Stomach (tissue), 9 donors: ENCODE results near the gene CCDC172. TPM values are rescaled to one million over a fixed set of nuclear protein-coding genes. Genes with fewer than 3 reads are reported as not detected.

Experiments
- DNase-seq, 2 donors: peaks; one replicate each; pipeline versions ENCODE4 v3.0.0 to v3.0.0-alpha.2; 2013 to 2019
- H3K27ac ChIP-seq, 5 donors: fragments of 200-600 bp in 4 of 5; sonication (generic) in 4 of 5; one replicate each; pipeline ENCODE4 v1.5.1; 2013 to 2019; ENCODE audit warnings: mild to moderate bottlenecking in 1 of 5, moderate library complexity in 1 of 5
- H3K27me3 ChIP-seq, 3 donors: fragments of 200-600 bp; sonication (generic); one replicate each; pipeline ENCODE4 v1.5.1; 2017 to 2019; ENCODE audit warnings: mixed run types in 1 of 3
- H3K36me3 ChIP-seq, 4 donors: fragments of 200-600 bp; sonication (generic); 1 replicate in 3 of 4; 2 replicates in 1 of 4; pipeline ENCODE4 v1.5.1; 2016 to 2019
- H3K4me1 ChIP-seq, 4 donors: fragments of 200-600 bp; sonication (generic); one replicate each; pipeline ENCODE4 v1.5.1; 2016 to 2019
- H3K4me3 ChIP-seq, 4 donors: fragments of 200-600 bp; sonication (generic) in 3 of 4; one replicate each; pipeline ENCODE4 v1.5.1; 2016 to 2019; ENCODE audit warnings: mild to moderate bottlenecking in 1 of 4
- H3K9me3 ChIP-seq, 4 donors: fragments of 200-600 bp; sonication (generic); one replicate each; pipeline ENCODE4 v1.5.1; 2016 to 2019
- CTCF ChIP-seq, 7 experiments: fragments of 450-650 bp in 4 of 7; fragments of 200-600 bp in 3 of 7; sonication (generic) in 3 of 7; IDR thresholded peaks; one replicate each; pipeline ENCODE4 v1.5.1; 2016 to 2019; ENCODE audit warnings: antibody characterized with exemption in 7 of 7, control low read depth in 2 of 7, mild to moderate bottlenecking in 1 of 7
- EP300 ChIP-seq: sonication (generic); formaldehyde crosslinking; IDR thresholded peaks from one replicate; pipeline ENCODE4 v1.6.1; 2017; ENCODE audit warnings: antibody characterized with exemption
- POLR2A ChIP-seq, 4 donors: fragments of 450-650 bp; IDR thresholded peaks; one replicate each; pipeline ENCODE4 v1.6.1; 2016; ENCODE audit warnings: antibody characterized with exemption in 4 of 4, control low read depth in 2 of 4, mild to moderate bottlenecking in 1 of 4, moderate library complexity in 1 of 4
- POLR2AphosphoS5 ChIP-seq, 3 donors: sonication (generic); formaldehyde crosslinking; IDR thresholded peaks; one replicate each; pipeline ENCODE4 v1.6.1; 2016; ENCODE audit warnings: antibody characterized with exemption in 3 of 3
- WGBS, 5 donors: extraction: QIAGEN DNeasy Blood & Tissue Kit in 3 of 5; methylation state at CpG; one replicate each; pipeline versions ENCODE4 v1.1.5 to v1.1.7; 2013 to 2018; 5-methylcytosine and 5-hydroxymethylcytosine counted together
- intact Hi-C: fragments of 100-400 bp; cut with DNase I; formaldehyde crosslinking; loops from one replicate; pipeline ENCODE4 v1.15.1; 2023; ENCODE audit warnings: low total_unique reads
- polyA plus RNA-seq, 3 donors: library from polyadenylated mRNA; stranded (reverse); fragments of 200-250 nt; gene quantifications; one replicate each; pipeline ENCODE4 v1.2.3, GENCODE V29; 2013
- total RNA-seq, 5 donors: library from RNA; depleted of rRNA; stranded (reverse); fragments of >200 nt; gene quantifications; one replicate each; pipeline versions ENCODE4 v1.1.0 to v1.2.3, GENCODE V29; 2014 to 2016
- donor health status: healthy with polysubstance abuse.
- donor health status: Bipolar disorder and iron deficiency.
- donor health status: healthy.

The CCDC172 gene
- total and polyA plus RNA-seq, 8 donors = 0.50 TPM; not detected in 7

DNA sequence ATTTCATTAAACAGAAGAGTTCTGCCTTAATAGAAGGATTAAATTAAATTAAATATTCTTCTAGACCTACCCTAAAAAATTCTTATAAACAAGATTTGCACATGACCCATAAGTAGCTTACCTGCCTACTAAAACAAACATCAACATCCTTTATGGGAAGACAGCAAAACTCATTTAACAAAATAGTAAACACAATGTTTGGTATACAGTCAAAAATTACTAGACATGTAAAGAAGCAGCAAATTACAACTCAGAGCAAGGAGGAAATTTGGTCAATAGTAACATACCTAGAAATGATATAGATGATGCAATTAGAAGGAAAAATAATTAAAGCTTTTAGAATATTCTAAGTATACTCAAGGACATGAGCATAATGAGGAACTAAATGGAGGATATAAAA is 27.9 kb downstream of the CCDC172 start:
- TF ChIP-seq CTCF (IDR thresholded peaks at IDR 0.05) = no peak
- no peak for TF ChIP-seq POLR2AphosphoS5 (IDR thresholded peaks at IDR 0.05)
- TF ChIP-seq EP300 = no peak

DNA sequence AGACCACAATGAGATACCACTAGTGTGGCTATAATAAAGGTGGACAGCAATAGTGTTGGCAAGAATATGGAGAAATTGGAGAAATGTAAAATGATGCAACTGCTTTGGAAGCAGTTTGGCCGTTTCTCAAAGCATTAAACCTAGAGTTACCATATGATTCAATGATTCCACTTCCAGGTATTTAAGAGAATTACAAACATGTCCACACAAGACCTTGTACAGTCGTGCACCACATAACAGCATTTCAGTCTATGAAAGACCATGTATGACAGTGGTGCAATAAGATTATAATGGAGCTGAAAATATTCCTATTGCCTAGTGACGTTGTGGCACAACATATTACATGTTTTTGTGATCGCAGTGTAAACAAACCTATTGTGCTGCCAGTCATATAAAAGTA is 29.6 kb downstream of the CCDC172 start:
- H3K4me1 ChIP-seq = no peaks in the 10 kb centered on the region
- no peaks in the 10 kb centered on the region for H3K27me3 ChIP-seq
- DNase-seq = no peak
- H3K4me3 ChIP-seq = no peak overlapping the region
- no peak overlapping the region for H3K27ac ChIP-seq
- peaks cover 0 to 7% (median 2%) of the 10 kb centered on the region in 4 donors for H3K9me3 ChIP-seq
- WGBS, 5 donors = 71 to 80% (median 76%) methylated on average over 4 of the region's 4 CpGs
- intact Hi-C loops = no loop called here
- TF ChIP-seq POLR2AphosphoS5 (IDR thresholded peaks at IDR 0.05) = no peak
- TF ChIP-seq EP300 = no peak
- no peak for TF ChIP-seq CTCF (IDR thresholded peaks at IDR 0.05)
- TF ChIP-seq POLR2A (IDR thresholded peaks at IDR 0.05) = no peak
- H3K36me3 ChIP-seq = no peaks in the 10 kb centered on the region

More for the DNA sequence above, 27.9 kb downstream of the CCDC172 start:
- DNase-seq = no peak
- intact Hi-C loops = no loop called here
- Histone ChIP-seq H3K27me3 (no peaks in the 10 kb centered on the region), H3K9me3 (peaks cover 0 to 7% (median 2%) of the 10 kb centered on the region in 4 donors), H3K4me1 (no peaks in the 10 kb centered on the region), H3K4me3 (no peak overlapping the region), H3K36me3 (no peaks in the 10 kb centered on the region), H3K27ac (no peak overlapping the region)

- intact Hi-C loops = no loop called here
- WGBS, 5 donors = 74 to 92% (median 87%) methylated on average over 2 of the region's 2 CpGs
- H3K9me3 ChIP-seq = peaks cover 0 to 7% (median 2%) of the 10 kb centered on the region in 4 donors
- no peaks in the 10 kb centered on the region for H3K27me3 ChIP-seq
- no peak for DNase-seq
- H3K4me3 ChIP-seq = no peak overlapping the region
- TF ChIP-seq POLR2A (IDR thresholded peaks at IDR 0.05) (no peak), CTCF (IDR thresholded peaks at IDR 0.05) (no peak), EP300 (no peak)
- H3K27ac ChIP-seq = no peak overlapping the region
- no peaks in the 10 kb centered on the region for H3K4me1 ChIP-seq
- no peaks in the 10 kb centered on the region for H3K36me3 ChIP-seq
These were observed 31.1 kb downstream of the CCDC172 start for GRCh38 chr10:116355341-116355740.

GRCh38 chr10:116356833-116357232 is 32.6 kb downstream of the CCDC172 start:
- Histone ChIP-seq H3K9me3 (peaks cover 0 to 2% (median 0%) of the 10 kb centered on the region in 4 donors), H3K27me3 (peaks cover 0 to 1% (median 0%) of the 10 kb centered on the region in 3 donors), H3K27ac (no peak overlapping the region), H3K4me1 (no peaks in the 10 kb centered on the region), H3K4me3 (no peak overlapping the region), H3K36me3 (no peaks in the 10 kb centered on the region)
- DNase-seq = no peak
- 86 to 91% (median 90%) methylated on average over 4 of the region's 4 CpGs for WGBS, 5 donors
- no peak for TF ChIP-seq EP300
- intact Hi-C loops = no loop called here

DNA sequence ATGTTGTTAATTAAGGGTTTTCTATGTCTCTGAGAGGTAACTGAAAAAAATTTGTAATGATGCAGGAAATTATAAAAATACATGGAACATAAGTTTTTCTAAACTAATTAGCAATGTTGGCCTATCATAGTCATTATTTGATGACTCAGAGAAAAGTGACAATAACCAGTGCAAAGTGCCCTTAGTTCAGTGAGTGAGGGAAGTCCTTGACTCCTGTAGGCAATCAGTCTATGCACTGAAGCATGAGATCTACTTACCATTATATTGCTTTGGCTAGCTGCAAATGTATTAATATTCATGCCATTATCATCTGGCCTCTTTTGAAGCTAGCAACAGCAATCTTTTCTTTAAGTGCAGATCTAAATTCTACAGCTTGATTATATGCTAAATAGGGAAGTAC is 40.6 kb downstream of the CCDC172 start:
- intact Hi-C loops = no loop called here
- TF ChIP-seq EP300 (no peak), POLR2A (IDR thresholded peaks at IDR 0.05) (no peak), CTCF (IDR thresholded peaks at IDR 0.05) (no peak), POLR2AphosphoS5 (IDR thresholded peaks at IDR 0.05) (no peak)
- H3K4me3 ChIP-seq = no peak overlapping the region
- H3K9me3 ChIP-seq = no peaks in the 10 kb centered on the region
- no peaks in the 10 kb centered on the region for H3K4me1 ChIP-seq
- H3K27ac ChIP-seq = no peak overlapping the region
- H3K27me3 ChIP-seq = peaks cover 0 to 3% (median 0%) of the 10 kb centered on the region in 3 donors
- no peaks in the 10 kb centered on the region for H3K36me3 ChIP-seq
- DNase-seq = no peak
